Activated CD8-positive, alpha-beta memory T cell treated with anti-CD3 and anti-CD28 coated beads for 36 hours (primary cell): ENCODE results near the gene PACRG. TPM values are rescaled to one million over a fixed set of nuclear protein-coding genes. Genes with fewer than 3 reads are reported as not detected.
"Not testable (repeated sequence)": the region's sequence is repeated elsewhere in the genome, so short reads cannot be mapped to it uniquely, and the experiment has no call there.

Experiments used
- CTCF ChIA-PET: fragments of 350-600 bp; sonication (Branson Sonifier 250); formaldehyde crosslinking; loops from one replicate; lab custom pipeline; 2021; ENCODE audit warnings: antibody characterized with exemption; lab: Charles Lee
- POLR2A ChIA-PET: fragments of 350-600 bp; sonication (Branson Sonifier 250); formaldehyde crosslinking; loops from one replicate; lab custom pipeline; 2021; ENCODE audit warnings: antibody characterized with exemption; lab: Charles Lee
- total RNA-seq, 2 experiments: library from RNA; stranded (reverse); gene quantifications; one replicate each; pipeline ENCODE4 v1.2.3, GENCODE V29; 2021

PACRG gene
- total RNA-seq, 2 experiments from 2014 or later: not detected

DNA sequence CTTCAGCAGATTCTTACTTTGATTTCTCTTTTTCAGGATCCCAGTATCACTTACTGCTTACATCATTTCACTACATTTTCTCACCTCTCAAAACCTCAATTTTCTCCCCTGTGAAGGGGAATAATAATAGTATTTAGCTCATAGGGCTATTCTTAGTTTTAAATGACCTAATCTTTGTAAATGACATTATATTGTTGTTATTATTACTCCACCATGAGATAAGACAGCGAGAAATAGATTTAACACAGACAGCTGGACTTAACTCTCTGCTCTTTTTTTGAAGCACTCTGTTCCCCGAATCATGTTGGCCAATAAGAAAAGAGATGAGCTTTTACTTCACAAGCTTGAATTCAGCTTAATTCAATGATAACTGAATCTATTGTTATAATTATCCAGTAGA, 578.2 kb downstream of the PACRG start:
- ChIA-PET CTCF (no interaction called here), POLR2A (no interaction called here)

GRCh38 chr6:163308629-163309440, 581.1 kb downstream of the PACRG start:
- ChIA-PET POLR2A (no interaction called here), CTCF (no interaction called here)

DNA sequence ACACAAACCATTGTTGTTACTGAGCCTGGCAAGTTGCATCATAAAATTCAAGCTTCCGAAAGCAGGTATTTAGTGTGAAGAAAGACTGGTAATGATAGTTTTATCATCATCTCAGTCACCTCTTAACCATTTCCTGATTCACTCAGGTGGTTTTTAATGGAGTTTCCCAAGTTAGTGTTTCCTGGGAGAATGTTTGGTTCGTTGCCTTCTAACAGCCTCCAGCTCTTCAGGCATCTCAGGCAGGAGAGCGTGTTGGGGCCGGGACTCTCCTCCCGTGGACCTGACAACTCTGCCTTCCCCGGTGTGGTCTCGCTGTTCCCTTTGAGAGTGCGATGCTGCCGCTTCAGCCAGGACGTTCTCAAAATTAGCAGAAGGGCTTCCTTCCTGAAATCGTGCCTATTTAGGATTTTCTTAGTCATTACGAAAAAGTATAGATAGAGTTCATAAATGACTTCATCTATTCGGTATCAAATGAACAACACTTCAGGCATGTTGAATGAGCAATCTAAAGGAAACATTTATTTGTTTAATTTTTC, 581.8 kb downstream of the PACRG start:
- CTCF ChIA-PET: no interaction called here
- POLR2A ChIA-PET: no interaction called here

GRCh38 chr6:163310096-163310972, 582.6 kb downstream of the PACRG start:
- POLR2A ChIA-PET: no interaction called here
- CTCF ChIA-PET: no interaction called here

DNA sequence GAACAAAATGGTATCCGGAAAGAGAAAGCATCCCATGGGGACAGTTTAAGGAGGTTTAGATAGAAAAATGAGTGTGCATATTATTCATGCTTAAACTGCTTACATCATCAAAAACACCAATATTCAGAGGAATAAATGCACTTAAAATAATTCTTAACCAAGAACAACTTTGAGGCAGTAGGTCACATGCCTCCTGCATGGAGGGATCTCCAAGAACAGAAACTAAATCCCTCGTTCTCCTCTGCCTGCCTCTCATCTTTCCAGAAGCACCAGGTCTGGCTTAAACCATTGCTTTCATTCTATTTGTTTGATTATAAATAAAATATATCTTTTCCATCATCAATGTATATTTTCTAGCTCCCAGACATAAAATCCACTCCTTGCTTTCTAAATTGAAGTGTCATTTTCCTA, 583.2 kb downstream of the PACRG start:
- ChIA-PET POLR2A (no interaction called here), CTCF (no interaction called here)

- ChIA-PET CTCF (no interaction called here), POLR2A (no interaction called here)
These were observed 584.1 kb downstream of the PACRG start for GRCh38 chr6:163311830-163312229.

DNA sequence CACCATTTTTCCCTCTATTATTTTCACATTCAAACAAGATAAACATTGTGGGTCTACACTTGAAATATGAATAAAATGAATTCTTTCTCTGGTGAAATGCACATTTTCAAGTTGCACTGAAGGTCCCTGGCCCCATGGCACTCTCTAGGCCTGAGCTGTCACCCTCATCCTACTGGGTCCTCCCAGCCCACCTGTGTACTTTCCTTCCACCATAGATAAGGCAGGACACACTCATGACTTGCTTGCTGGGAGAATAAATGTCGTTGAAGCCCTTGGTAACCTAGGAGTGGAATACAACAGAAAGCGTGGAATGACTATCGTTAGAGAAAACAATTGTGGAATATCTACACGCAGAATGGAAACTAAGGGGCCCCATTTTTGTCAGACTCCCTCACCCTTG, 585.8 kb downstream of the PACRG start:
- ChIA-PET POLR2A (no interaction called here), CTCF (no interaction called here)

DNA sequence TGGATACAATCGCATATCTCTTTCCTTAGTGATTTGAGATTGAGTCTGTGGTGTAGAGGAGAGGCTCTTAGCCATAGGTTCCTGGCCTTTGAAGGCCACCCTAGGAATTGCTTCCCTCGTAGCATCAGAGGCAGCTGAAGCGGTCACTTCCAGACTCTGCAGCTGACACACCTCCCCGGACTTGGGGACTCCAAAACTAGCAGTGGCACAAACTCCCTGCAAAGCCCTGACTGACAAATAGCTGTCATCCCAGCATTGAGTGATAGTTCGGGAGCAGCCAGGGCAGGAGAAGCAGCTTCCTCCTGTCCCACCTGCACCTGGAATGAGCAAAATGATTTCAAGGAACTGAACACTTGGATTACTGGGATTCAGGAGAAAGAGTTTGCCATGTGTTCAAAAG, 586.2 kb downstream of the PACRG start:
- ChIA-PET POLR2A (no interaction called here), CTCF (no interaction called here)

DNA sequence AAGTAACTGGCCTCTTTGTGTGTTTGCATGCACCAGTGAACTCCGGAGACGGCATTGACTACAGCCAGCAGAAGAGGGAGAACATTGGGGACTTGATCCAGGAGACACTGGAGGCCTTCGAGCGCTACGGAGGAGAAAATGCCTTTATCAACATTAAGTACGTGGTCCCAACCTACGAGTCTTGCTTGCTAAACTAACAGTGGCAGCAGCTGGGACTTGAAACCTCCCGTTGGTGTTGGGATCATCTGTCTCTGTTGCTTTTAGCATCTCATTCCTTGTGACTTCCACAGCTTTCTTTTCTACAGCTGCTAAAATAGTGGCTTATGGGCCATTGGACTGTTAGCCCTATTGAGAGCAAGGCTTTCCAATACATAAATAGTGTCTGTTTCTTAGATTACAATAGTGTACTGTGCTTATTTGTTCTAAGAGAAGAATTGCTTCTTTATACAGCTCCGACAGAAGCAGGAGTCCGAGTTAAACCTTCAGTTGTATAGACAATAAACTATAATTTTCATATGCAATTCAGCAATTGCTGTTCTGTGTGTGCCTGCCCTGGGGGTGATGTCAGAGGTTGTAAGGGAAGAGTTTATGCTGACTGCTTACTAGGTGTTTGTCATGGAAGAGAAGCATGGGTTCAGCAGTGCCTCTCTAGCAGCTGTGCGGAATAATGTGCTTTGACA, 587.2 kb downstream of the PACRG start:
- ChIA-PET POLR2A (no interaction called here), CTCF (no interaction called here)

- CTCF ChIA-PET, POLR2A ChIA-PET: not testable (repeated sequence)
These were observed 589.2 kb downstream of the PACRG start for GRCh38 chr6:163316866-163317495.

GRCh38 chr6:163318071-163318786, 590.5 kb downstream of the PACRG start:
- POLR2A ChIA-PET: no interaction called here

DNA sequence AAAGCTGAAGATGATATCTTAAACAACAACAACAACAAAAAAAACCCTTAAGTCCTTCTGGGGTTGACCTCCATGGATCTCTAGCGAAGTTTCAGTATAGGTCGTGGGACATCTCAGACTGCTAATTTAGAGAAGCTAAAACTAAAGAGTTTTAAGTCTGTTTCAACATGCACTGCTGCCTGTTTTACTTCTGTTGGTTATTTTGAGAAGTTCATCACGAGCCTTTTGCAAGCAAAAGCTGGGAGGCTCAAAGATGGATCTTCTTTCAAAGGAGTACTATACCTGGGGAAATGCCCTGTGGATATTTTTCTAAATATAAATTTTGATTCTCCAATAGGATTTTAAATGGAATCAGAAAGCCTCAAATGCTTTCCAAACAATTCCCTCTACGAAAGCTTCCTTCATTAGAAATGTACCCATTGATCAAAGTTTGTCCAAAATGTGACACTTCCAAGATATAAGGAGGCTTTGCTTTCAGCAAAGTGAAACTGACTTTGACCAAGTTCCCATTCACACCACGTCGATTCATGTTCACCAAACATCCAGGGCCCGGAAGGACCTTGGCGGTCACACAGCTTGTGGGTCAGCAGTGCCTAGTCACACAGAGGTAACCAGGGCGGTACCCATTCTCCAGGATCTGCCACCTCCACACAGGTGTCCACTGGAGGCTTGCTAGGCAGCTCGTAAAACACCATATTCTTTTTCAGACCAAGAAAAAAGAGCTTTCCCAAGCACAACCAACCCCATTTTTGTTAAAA, 592.0 kb downstream of the PACRG start:
- POLR2A ChIA-PET: no interaction called here
- CTCF ChIA-PET: no interaction called here

More at GRCh38 chr6:163318071-163318786, 590.5 kb downstream of the PACRG start:
- CTCF ChIA-PET: no interaction called here

DNA sequence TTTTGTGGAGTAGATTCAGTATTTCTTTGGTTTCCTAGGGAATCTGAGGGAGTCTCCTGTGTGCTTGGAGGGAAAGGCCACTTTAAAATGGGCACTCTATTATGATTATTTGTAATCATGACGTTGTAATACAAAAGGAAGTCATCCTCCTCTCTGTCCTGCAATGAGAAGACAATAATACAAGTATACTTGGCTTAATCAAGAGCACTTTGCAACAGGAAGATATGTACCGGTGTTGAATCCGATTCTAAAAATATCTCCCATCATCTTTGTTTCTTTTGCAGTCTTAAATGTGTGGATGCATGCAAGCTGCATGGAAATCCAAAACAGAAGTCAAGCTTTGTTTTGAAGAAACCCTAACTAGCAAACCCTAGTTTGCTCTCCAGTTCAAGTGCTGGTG, 592.6 kb downstream of the PACRG start:
- CTCF ChIA-PET: no interaction called here

GRCh38 chr6:163320804-163321203, 593.0 kb downstream of the PACRG start:
- POLR2A ChIA-PET: no interaction called here
- CTCF ChIA-PET: no interaction called here

More for the DNA sequence above, 592.6 kb downstream of the PACRG start:
- POLR2A ChIA-PET: no interaction called here

- CTCF ChIA-PET: no interaction called here
- POLR2A ChIA-PET: no interaction called here
These were observed 593.9 kb downstream of the PACRG start for GRCh38 chr6:163321717-163322116.

- ChIA-PET POLR2A (no interaction called here), CTCF (no interaction called here)
These were observed 595.5 kb downstream of the PACRG start for GRCh38 chr6:163323274-163323673.

DNA sequence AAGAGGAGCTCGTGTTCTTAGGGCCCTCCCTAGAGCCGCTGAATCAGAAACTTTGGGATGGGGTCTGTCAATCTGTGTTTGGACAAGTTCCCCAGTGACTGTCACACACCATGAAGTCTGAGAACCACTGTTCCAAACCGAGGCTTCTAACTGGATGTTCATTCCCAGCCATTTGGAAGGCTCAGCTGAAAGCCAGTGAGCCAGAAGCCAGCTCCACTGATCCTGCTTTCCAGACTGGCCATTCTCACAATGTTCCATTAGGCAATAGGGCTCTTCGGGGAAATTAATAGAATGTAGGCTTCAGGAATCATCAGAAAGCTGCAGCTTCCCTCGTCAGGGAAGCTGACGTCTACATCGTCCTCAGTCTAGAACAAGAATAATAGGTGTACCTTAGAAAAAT, 595.9 kb downstream of the PACRG start:
- ChIA-PET POLR2A (no interaction called here), CTCF (no interaction called here)

- POLR2A ChIA-PET: no interaction called here
- CTCF ChIA-PET: no interaction called here
These were observed 596.5 kb downstream of the PACRG start for GRCh38 chr6:163324326-163324687.
